ENCODE results near the gene CYP4X1.
"Not testable (repeated sequence)": the region's sequence is repeated elsewhere in the genome, so short reads cannot be mapped to it uniquely, and the experiment has no call there.

CYP4X1 gene

DNA sequence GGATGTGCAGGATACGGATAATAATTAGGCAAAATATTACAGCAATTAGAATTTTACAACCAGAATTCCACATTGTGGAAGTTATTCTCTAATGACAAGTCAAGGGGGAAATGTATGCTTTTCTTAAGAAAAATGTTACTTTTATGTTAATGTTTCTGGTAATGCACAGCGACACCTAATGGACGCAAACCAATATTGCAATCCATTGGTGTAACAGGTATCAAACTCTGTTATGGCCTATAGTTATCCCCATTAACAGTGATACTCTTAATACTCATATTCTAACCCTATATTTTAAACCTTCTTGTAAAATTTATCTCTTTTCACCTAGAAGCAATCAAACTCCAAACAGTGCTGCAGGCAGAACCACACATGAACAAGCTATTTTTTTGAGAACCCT is 65.9 kb downstream of the CYP4X1 start:
- peak; percentile 45 for DNase-seq

DNA sequence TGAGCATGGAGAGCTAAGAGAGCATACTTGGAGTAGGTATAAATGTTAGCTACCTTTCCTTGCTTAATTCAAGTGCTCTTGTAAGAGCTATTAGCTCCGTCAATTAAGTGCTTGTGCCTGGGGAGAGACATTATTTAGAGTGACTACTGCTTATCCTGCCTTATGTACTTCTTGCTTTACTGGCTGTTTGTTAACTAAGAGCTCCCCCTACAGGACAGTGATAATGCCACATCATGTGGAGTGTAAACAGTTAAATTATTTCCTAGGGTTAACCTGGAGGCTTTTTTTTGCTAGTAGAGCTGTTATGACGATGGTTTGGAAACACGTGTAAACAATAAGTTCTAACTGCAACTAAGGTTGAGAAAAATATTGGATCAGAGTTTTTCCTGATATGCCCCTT is 68.0 kb downstream of the CYP4X1 start:
- DNase-seq, result not testable (repeated sequence)

Measured in stimulated activated CD4-positive, alpha-beta T cell treated with anti-CD3 and anti-CD28 coated beads, Interleukin-15, amount 100 ng/mL, for 24 hours (primary cell).